ENCODE results near the gene PPARA.
A peak's percentile ranks its signal among the peaks of the same experiment; 100 is the strongest.
"Not testable (repeated sequence)": the region's sequence is repeated elsewhere in the genome, so short reads cannot be mapped to it uniquely, and the experiment has no call there.

The PPARA gene

GRCh38 chr22:46244771-46245170 is 94.4 kb downstream of the PPARA start:
- no peak for DNase-seq (ENCODE audit: low spot score)

GRCh38 chr22:46245511-46245910 is 95.2 kb downstream of the PPARA start:
- peak; percentile 39 for DNase-seq (ENCODE audit: low spot score)

GRCh38 chr22:46246178-46246577 is 95.9 kb downstream of the PPARA start:
- DNase-seq (ENCODE audit: low spot score) = no peak

- no peak for DNase-seq (ENCODE audit: low spot score)
These were observed 97.2 kb downstream of the PPARA start for GRCh38 chr22:46247443-46247975.

GRCh38 chr22:46250035-46250782 is 99.9 kb downstream of the PPARA start, which contains the start of gene CDPF1:
TSS of gene CDPF1 (minus strand) at chr22:46250293. CDS start at chr22:46248284, 2,009 bp downstream.
- DNase-seq (ENCODE audit: low spot score) = peak; percentile 95

- no peak for DNase-seq (ENCODE audit: low spot score)
These were observed 100.4 kb downstream of the PPARA start for GRCh38 chr22:46250783-46251125.

- no peak for DNase-seq (ENCODE audit: low spot score)
These were observed 100.9 kb downstream of the PPARA start for GRCh38 chr22:46251266-46251665.

- DNase-seq (ENCODE audit: low spot score) = no peak
These were observed 101.6 kb downstream of the PPARA start for GRCh38 chr22:46251816-46252380.

- DNase-seq (ENCODE audit: low spot score) = no peak
These were observed 106.1 kb downstream of the PPARA start for GRCh38 chr22:46256358-46256958.

- no peak for DNase-seq (ENCODE audit: low spot score)
These were observed 109.0 kb downstream of the PPARA start for GRCh38 chr22:46259374-46259773.

GRCh38 chr22:46260038-46260437 is 109.7 kb downstream of the PPARA start:
- no peak for DNase-seq (ENCODE audit: low spot score)

- DNase-seq (ENCODE audit: low spot score) = no peak
These were observed 112.3 kb downstream of the PPARA start for GRCh38 chr22:46262449-46263215.

- DNase-seq (ENCODE audit: low spot score) = no peak
These were observed 112.9 kb downstream of the PPARA start, which contains the start of gene PKDREJ for GRCh38 chr22:46263216-46263590. TSS of gene PKDREJ (minus strand) at chr22:46263343. CDS start at chr22:46263322, 21 bp downstream.

GRCh38 chr22:46264520-46264919 is 114.2 kb downstream of the PPARA start:
- DNase-seq (ENCODE audit: low spot score) = not testable (repeated sequence)

- not testable (repeated sequence) for DNase-seq (ENCODE audit: low spot score)
These were observed 115.3 kb downstream of the PPARA start for GRCh38 chr22:46265627-46266026.

GRCh38 chr22:46267431-46268279 is 117.3 kb downstream of the PPARA start, which contains the start of gene TTC38:
TSS of gene TTC38 (plus strand) at chr22:46268008. CDS start at chr22:46268040, 32 bp downstream.
- DNase-seq (ENCODE audit: low spot score) = peak; percentile 96

GRCh38 chr22:46269564-46269963 is 119.2 kb downstream of the PPARA start:
- DNase-seq (ENCODE audit: low spot score) = no peak

- no peak for DNase-seq (ENCODE audit: low spot score)
These were observed 121.9 kb downstream of the PPARA start for GRCh38 chr22:46272196-46272595.

- no peak for DNase-seq (ENCODE audit: low spot score)
These were observed 122.6 kb downstream of the PPARA start for GRCh38 chr22:46272762-46273431.

GRCh38 chr22:46273432-46274148 is 123.3 kb downstream of the PPARA start:
- DNase-seq (ENCODE audit: low spot score) = no peak

All from hepatic stellate cell (primary cell).